GM18951 (cell line): ENCODE data around the gene AXL.

Experiments
- POLR2A ChIP-seq: IDR thresholded peaks from 4 replicates; pipeline ENCODE4 v1.6.1; 2011; ENCODE audit warnings: mild to moderate bottlenecking; ENCODE audit not compliant: insufficient read length, insufficient read depth; ENCODE audit errors: extremely low read depth
- in situ Hi-C: fragments of 300-500 bp; cut with MboI; formaldehyde crosslinking; loops from one replicate; pipeline ENCODE4 v1.12.0; 2022; ENCODE audit warnings: low sequenced_read_pairs, mixed read lengths, inconsistent platforms; ENCODE audit not compliant: unreplicated experiment

The AXL gene

DNA sequence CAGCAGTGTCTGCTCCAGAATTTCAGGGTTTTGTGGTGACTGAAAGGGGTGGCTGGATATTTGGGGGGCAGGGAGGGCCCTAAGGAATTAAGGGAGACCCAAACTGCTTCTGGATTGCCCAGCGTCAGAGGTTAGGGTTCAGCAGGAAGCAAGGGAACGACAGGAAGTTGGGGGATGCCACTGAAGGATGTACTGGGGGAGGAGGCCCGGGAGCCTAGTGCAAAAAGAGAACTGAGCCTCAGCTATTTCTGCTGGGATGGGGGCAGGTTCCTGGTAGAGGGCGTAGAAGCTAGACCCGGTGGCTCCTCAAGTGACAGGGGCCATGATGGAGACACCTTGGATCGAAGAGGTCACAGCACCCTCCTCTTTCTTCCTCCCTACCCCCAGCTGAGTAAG lies 24.9 kb upstream of the AXL start:
- in situ Hi-C loops, result no loop called here
- no peak for TF ChIP-seq POLR2A

DNA sequence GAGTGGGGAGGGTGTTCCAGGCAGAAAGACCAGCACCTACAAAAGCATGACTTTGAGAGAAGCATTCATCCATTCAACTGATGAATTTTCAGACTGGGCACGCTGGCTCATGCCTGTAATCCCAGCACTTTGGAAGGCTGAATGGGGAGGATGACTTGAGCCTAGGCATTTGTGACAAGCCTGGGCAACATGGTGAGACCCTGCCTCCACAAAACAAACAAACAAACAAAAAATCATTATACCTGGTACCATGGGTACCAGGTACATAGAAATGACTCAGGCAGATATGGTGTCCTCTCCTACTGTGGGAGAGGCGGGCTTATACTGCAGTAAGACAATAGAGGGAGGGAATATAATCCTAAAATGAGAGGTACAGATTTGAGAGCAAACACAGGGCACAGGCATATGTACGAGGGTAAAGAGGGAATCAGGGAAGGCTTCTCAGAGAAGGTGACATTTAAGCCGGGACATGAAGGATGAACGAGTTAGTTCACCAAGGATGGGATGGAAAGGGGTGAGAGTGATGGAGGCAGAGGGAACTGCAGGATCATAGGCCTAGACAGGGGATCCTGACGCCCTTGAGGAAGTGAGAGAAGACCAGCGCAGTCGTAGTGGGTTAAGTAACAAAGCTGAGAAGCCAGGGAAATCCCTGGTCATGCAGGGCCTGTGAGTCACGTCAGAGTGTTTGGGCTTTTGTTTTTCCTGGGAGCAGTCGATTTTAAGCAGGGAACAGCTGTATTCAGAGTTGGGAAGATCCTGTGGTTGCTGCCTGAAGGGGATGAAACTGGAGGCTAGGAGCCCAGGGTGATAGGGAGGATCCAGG lies 23.1 kb upstream of the AXL start:
- TF ChIP-seq POLR2A, result no peak
- in situ Hi-C loops, result no loop called here

DNA sequence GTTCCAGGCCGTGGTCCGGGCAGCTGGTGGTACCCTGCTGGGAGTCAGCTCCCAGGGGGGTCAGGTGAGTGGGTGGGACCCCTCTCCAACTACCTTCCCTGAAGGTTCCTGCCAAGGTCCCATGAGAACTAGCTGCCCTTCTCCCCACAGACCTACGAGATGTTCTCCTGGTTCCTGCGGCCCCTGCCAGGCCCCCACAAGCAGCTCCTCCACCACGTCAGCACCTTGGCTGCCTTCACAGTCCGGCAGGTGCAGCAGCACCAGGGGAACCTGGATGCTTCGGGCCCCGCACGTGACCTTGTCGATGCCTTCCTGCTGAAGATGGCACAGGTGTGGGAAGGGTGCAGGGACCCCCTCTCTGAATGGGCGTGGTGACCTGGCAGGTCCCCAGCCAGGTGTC lies 20.5 kb upstream of the AXL start:
- no peak for TF ChIP-seq POLR2A
- in situ Hi-C loops, result no loop called here

DNA sequence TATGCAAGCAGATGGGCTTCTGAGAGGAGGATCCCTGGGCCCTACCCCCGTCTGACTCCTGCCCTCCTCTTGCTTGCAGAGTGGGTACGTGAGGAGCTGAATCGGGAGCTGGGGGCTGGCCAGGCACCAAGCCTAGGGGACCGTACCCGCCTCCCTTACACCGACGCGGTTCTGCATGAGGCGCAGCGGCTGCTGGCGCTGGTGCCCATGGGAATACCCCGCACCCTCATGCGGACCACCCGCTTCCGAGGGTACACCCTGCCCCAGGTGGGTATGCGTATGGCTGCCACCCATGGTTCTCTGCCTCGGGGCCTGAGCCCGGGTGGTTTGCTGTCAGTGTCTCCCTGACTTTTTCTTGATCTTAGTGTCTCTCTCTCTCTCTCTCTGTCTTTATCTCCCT lies 15.7 kb upstream of the AXL start:
- in situ Hi-C loops, result loop anchor here (10.0 kb wide), 1 partner anchor 51 kb away; no protein-coding TSS in a partner anchor
- no peak for TF ChIP-seq POLR2A

DNA sequence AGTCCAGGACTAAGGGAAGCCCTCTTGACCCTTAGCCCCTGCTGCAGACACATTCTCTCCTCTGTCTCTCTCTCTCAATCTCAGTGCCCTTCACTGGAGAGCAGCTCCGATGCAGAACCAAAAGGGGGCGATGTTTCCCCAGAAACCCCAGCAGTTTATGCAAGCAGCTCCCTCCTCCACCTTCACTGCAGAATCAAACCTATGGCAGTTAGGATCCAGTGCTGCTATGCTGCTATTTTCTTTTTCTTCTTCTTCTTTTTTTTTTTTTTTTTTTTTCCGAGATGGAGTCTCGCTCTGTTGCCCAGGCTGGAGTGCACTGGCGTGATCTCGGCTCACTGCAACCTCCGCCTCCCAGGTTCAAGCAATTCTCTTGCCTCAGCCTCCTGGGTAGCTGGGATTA lies 14.7 kb upstream of the AXL start:
- in situ Hi-C loops, result loop anchor here (10.0 kb wide), 1 partner anchor 50 kb away; no protein-coding TSS in a partner anchor

DNA sequence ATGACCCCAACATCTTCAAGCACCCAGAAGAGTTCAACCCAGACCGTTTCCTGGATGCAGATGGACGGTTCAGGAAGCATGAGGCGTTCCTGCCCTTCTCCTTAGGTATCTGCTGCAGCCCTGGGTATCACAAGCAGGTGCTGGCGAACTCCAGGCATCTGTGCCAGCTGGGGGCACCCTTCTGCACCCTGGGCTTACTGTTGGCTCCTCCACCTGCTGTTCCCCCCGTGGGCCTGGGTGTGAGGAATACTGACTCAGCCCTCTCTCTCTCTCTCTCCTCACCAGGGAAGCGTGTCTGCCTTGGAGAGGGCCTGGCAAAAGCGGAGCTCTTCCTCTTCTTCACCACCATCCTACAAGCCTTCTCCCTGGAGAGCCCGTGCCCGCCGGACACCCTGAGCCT lies 13.0 kb upstream of the AXL start:
- in situ Hi-C loops, result loop anchor here (10.0 kb wide), 1 partner anchor 49 kb away; no protein-coding TSS in a partner anchor
- TF ChIP-seq POLR2A, result no peak

DNA sequence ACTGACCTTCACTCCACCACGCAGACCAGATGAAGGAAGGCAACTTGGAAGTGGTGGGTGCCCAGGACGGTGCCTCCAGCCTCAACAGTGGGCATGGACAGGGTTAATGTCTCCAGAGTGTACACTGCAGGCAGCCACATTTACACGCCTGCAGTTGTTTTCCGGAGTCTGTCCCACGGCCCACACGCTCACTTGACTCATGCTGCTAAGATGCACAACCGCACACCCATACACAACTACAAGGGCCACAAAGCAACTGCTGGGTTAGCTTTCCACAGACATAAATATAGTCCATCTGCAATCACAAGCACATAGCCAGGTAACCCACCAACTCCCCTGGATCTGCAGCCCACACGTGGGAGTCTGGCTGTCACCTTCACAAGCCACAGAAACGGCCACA lies 12.6 kb upstream of the AXL start:
- in situ Hi-C loops, result loop anchor here (10.0 kb wide), 1 partner anchor 48 kb away; no protein-coding TSS in a partner anchor
- TF ChIP-seq POLR2A, result no peak

DNA sequence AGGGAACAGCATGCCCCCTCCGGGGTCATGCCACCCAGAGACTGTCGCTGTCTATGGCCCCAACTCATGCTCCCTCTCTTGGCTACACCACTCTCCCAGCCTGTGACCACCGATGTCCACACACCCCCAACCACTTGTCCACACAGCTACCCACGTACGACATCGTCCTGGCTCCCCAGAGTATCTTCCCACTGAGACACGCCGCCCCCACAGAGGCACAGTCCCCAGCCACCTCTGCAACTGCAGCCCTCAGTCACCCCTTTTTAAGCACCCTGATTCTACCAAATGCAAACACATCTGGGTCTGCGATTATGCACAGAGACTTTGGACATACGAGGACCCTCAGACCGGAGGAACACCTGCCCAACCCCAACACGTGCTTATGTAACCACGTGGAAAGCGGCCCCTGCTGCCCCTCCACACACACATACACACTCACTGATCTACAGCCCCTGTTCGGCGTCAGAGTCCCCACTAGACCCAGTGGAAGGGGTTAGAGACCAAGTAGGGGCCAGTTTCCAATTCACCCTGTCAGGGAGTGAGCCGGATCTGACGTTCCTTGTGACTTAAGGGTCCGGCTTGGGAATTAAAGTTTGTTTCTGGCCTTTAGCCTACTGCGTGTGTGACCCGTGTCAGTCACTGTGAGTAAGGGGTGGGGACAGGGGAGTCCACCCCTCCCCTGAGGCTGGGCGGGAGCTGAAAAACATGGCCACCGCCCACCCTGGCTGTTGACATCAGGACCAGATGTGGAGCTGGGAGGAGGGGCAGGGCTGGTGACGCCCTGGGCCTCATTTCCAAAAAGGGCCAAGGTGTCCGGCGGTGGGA lies 11.9 kb upstream of the AXL start:
- TF ChIP-seq POLR2A, result no peak
- in situ Hi-C loops, result loop anchor here (10.0 kb wide), 1 partner anchor 48 kb away; no protein-coding TSS in a partner anchor

DNA sequence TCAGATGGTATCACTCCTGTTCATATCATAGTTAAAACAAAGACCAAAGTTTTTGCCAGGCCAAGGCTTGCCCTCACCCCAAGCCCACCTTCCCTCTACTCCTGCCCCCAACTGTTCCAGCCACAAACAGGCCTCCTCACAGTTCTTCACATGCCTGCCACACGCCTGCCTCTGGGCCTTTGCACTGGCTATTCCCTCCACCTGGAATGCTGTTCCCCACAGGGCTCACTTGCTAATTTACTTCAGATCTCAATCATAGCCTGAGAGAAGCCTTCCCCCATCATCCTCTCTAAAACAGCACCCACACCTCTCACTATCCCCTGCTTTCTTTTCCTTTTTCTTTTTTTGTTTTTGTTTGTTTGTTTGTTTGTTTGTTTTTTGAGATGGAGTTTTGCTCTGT lies 4.9 kb upstream of the AXL start:
- in situ Hi-C loops, result no loop called here
- no peak for TF ChIP-seq POLR2A

DNA sequence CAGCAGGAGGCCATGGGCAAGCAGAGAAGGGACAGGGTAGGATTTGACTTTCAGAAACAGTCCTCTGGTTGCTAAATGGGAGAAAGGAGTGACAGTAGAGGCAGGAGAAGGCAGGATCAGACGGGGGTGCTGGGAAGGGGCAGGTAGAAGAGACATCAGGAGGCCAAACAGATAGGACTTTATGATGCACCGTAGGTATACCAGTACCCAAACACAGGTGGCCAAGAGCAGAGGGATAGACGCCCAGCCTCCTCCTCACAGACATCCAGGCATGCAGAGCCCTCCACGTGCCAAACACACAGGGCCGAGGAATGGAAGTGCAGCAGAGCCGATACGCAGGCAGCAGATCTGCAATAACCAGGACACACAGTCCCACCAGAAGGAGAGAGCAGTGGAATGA lies 1.3 kb upstream of the AXL start:
- in situ Hi-C loops, result no loop called here
- no peak for TF ChIP-seq POLR2A

DNA sequence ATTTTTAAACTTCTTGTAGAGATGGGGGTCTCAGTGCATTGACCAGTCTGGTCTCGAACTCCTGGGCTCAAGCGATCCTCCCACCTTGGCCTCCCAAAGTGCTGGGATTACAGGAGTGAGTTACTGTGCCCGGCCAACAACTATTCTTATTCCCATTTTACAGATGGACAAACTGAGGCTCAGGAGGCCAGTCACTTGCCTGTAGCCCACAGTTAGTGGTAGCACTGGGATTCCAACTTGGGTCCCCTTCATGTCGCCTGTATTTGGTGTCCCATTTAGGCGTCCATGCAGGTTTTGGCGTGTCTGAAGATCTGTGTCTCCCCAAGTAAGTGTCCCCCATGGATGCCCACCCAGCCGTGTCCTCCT lies 791 bp upstream of the AXL start:
- in situ Hi-C loops, result no loop called here

DNA sequence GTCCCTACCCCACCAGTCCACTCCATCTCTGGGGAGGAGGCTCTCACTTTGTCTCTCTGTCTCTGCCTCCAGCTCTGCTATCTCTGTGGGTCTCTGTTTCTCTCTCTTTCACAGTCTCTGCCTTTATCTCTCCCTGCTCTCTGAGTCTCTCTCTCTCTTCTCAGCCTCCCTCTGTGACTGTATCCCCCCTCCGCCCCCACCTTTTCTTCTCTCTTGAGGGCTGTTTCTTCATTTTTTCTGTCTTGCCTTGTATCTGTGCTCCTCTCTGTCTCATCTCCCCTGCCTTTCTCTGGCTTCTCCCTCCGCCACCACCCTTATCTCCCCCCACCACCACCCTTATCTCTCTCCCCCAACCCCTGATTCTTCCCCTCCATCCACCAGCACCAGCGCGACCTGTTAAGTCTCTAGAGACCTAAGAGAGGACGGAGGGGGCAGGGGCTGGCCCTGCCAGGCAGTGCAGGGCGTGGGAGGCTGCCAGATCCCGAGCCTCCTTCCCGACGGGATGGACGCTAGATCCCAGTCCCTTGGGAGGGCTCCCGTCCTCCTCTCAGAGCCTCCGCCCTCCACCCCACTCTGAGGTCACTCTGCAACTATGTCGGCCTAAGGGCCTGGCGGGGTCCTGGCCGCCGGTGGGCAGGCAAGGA lies 1.0 kb downstream of the AXL start:
- no peak for TF ChIP-seq POLR2A
- in situ Hi-C loops, result no loop called here

More for the DNA sequence above, 791 bp upstream of the AXL start:
- no peak for TF ChIP-seq POLR2A

DNA sequence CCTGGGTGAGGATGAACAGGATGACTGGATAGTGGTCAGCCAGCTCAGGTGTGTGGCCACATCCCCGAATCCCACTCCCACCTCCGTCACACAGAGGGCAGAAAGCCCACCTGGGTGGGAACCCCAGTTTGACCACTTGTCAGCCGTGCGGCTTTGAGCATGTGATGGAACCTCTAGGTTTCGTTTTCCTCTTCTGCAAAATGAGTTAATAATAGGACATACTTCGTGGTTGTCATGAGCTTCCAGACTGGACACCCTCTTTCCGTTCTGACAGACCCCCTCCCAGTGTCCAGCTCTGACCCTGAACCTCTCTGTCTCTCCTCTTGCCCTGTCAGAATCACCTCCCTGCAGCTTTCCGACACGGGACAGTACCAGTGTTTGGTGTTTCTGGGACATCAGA lies 1.8 kb downstream of the AXL start:
- in situ Hi-C loops, result no loop called here
- no peak for TF ChIP-seq POLR2A
